ENCODE results near the gene APOL3.
"Not testable (repeated sequence)": the region's sequence is repeated elsewhere in the genome, so short reads cannot be mapped to it uniquely, and the experiment has no call there.

The APOL3 gene

DNA sequence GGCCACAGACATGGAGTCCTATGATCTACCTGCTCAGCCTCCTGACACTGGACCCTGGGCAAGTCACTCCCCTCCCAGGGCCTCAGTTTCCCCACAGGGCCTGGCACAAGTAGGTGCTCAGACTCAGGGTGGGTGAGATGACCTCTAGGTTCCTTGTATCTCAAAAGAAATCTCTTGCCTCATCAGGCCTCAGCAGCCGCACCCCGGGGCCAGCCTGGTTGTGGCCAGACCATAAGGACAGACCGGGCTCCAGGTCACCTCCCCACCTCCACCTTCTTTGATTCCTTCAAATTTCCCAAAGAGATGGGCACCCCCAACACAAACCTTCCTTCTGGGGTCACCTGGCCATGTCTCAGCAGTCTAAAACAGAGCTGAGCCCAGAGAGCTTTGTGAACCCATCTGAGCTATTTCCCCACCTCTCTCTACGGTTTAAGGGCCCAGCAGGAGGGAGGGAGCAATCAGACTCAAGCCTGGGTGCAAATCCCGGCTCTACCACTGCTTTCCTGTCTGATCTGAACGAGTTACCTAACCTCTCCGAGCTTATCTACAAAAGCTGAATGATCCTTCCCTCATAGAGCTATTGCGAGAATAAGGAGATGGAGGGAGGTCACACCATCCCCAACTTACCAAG, 43.6 kb upstream of the APOL3 start:
- H3K4me3 ChIP-seq (ENCODE audit: low read depth, low read length): no peak overlapping the region
- in situ Hi-C loops (cut with HindIII; ENCODE audit: low sequenced_read_pairs): no loop called here
- TF ChIP-seq, protein P1, sequence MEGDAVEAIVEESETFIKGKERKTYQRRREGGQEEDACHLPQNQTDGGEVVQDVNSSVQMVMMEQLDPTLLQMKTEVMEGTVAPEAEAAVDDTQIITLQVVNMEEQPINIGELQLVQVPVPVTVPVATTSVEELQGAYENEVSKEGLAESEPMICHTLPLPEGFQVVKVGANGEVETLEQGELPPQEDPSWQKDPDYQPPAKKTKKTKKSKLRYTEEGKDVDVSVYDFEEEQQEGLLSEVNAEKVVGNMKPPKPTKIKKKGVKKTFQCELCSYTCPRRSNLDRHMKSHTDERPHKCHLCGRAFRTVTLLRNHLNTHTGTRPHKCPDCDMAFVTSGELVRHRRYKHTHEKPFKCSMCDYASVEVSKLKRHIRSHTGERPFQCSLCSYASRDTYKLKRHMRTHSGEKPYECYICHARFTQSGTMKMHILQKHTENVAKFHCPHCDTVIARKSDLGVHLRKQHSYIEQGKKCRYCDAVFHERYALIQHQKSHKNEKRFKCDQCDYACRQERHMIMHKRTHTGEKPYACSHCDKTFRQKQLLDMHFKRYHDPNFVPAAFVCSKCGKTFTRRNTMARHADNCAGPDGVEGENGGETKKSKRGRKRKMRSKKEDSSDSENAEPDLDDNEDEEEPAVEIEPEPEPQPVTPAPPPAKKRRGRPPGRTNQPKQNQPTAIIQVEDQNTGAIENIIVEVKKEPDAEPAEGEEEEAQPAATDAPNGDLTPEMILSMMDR (IDR thresholded peaks at IDR 0.05; ENCODE audit: low read depth, low read length): no peak
- DNase-seq (ENCODE audit: low read depth, low spot score): no peak

DNA sequence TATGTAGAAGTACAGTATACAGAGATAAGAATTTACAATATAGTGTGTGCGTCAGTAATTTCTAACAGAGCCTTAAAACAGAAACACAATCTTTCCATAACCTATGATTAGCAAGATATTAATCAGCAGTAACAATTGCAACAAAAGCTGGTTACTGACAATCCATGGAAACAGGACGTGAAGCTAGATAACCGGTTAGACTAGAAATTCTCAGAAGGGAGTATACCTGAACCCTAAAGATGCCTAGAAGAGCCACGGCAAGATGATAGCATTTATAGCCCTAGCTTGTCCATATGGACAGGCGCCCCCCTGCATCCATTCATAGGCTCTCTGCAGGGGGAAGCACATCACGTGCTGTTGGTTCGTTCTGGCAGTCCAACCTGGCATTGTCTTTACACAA, 42.9 kb upstream of the APOL3 start:
- in situ Hi-C loops (cut with HindIII; ENCODE audit: low sequenced_read_pairs); DNase-seq (ENCODE audit: low read depth, low spot score): not testable (repeated sequence)

DNA sequence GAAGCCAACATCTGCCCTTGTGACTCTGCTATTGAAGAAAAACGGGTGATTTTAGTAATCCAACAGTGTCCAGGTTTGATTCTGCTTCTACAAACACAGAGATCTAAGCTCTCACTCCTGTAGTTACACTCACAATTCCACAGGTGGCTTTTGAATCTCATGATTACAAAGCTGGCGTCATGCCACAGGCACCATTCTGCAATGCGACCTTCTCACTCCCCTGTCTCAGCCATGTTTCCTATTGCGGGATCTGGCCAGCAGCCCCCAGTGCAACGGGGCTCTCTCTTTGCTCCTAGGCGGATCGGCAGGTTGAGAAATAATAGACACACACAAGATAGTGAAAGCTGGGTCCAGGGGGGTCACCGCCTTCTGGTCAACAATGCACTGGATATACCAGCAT, 42.4 kb upstream of the APOL3 start:
- DNase-seq (ENCODE audit: low read depth, low spot score); in situ Hi-C loops (cut with HindIII; ENCODE audit: low sequenced_read_pairs); H3K4me3 ChIP-seq (ENCODE audit: low read depth, low read length): not testable (repeated sequence)

More for the DNA sequence above, 42.9 kb upstream of the APOL3 start:
- H3K4me3 ChIP-seq (ENCODE audit: low read depth, low read length): not testable (repeated sequence)

DNA sequence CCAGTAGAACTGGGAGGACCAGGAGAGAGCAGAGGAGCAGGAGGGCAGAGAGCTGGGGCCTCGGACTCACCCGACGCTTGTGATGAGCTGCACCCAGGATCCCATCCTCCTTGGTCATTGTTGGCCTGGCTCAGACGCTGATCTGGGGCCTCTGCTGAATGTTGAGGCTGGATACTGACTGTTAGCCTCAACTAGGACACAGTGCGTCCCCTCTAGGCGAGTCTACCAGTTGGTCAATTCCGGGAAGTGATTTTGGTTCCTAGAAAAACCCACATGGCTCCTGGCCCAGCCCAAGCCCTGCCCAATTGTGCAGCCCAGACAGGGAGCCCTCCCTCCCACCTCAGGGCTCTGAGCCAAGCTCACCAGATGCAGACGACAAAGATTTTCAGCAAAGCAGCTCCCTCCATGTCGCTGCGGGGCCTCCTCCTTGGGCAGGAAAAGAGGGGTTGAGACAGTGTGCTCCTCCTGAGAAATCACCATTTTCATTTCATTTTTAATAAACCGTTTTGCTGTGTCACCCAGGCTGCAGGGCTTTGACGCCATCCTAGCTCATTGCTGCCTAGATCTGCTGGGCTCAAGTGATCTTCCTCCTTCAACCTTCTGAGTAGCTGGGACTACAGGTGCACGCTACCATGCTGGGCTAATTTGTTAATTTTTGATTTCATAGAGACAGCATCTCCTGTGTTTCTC, 41.2 kb upstream of the APOL3 start, which contains the start of gene APOL4:
Gene APOL4, minus strand, starts transcription at position 180 of the 690 bp plus-strand sequence. Its CDS starts 75 bp downstream, at position 105.
- no peak within 1 kb of the TSS for H3K4me3 ChIP-seq (ENCODE audit: low read depth, low read length)
- no peak for DNase-seq (ENCODE audit: low read depth, low spot score)
- in situ Hi-C loops (cut with HindIII; ENCODE audit: low sequenced_read_pairs): no loop called here
- TF ChIP-seq, protein P1 (IDR thresholded peaks at IDR 0.05; ENCODE audit: low read depth, low read length): no peak

DNA sequence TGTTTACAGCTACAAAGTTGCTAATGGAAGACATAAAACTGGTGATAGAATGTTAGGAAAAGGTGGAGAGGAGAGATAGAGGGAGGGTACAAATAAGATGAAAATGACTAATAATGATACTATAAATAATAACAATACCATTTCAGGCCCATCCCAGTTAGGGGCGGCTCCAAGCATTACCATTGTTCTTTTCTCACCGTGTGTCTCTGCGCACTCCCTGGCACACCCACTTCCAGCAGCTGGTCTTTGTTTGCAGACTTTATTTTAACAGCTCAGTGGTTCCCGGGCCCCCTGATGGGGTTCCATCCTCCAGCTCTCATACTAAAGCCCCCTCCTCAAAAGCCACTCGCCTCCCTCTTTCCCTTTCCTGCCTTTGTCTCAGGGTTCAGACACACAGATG, 40.5 kb upstream of the APOL3 start:
- in situ Hi-C loops (cut with HindIII; ENCODE audit: low sequenced_read_pairs); H3K4me3 ChIP-seq (ENCODE audit: low read depth, low read length): not testable (repeated sequence)

DNA sequence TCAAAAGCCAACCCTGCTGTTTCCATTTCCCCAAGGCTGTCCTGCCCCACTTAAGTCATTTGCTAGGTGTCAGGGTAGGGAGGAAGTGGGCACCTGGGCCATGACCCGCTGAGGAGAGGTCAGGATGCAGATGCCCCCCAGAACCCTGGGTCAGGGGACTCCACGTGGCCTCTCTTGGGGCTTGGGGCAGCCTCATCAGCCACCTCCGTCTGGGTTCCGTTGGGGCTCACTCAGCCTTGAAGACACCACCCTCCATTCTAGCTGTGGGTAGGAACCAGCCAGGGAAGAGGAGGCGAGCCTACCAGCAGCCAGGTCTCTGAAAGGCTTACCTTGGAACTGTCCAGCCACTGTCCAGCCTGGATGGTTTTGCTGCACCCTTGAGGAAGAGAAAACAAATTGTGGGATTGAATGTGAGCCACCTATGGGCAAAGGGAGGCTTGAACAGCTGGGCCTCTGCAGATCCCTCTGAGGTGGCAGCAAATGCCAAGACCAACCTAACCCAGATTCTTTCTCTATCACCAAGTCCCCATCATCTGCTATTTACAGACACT, 38.5 kb upstream of the APOL3 start:
- TF ChIP-seq, protein P1 (IDR thresholded peaks at IDR 0.05; ENCODE audit: low read depth, low read length): no peak
- in situ Hi-C loops (cut with HindIII; ENCODE audit: low sequenced_read_pairs): no loop called here
- no peak overlapping the region for H3K4me3 ChIP-seq (ENCODE audit: low read depth, low read length)
- no peak for DNase-seq (ENCODE audit: low read depth, low spot score)

More for the DNA sequence above, 40.5 kb upstream of the APOL3 start:
- not testable (repeated sequence) for DNase-seq (ENCODE audit: low read depth, low spot score)

DNA sequence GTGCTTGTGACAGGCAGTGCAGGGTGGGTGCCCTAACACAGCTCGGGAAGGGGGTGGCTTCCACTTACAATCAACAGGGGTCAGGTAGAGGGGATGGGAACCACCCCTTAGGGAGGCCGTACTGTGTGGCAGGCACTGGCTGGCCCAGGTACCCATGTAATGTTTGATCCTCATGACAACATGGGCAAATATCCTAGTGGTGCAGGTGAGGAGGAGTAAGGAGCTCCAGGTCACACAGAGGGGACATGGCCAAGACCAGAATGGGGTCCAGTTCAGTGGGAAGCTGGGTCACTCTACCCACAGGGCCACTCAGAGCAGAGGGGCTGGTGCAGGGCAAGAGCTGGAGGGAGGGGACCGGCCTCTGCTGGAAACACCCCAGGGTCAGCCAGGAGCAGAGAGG, 38.0 kb upstream of the APOL3 start:
- TF ChIP-seq, protein P1 (IDR thresholded peaks at IDR 0.05; ENCODE audit: low read depth, low read length): no peak
- no peak for DNase-seq (ENCODE audit: low read depth, low spot score)
- H3K4me3 ChIP-seq (ENCODE audit: low read depth, low read length): no peak overlapping the region
- in situ Hi-C loops (cut with HindIII; ENCODE audit: low sequenced_read_pairs): no loop called here

DNA sequence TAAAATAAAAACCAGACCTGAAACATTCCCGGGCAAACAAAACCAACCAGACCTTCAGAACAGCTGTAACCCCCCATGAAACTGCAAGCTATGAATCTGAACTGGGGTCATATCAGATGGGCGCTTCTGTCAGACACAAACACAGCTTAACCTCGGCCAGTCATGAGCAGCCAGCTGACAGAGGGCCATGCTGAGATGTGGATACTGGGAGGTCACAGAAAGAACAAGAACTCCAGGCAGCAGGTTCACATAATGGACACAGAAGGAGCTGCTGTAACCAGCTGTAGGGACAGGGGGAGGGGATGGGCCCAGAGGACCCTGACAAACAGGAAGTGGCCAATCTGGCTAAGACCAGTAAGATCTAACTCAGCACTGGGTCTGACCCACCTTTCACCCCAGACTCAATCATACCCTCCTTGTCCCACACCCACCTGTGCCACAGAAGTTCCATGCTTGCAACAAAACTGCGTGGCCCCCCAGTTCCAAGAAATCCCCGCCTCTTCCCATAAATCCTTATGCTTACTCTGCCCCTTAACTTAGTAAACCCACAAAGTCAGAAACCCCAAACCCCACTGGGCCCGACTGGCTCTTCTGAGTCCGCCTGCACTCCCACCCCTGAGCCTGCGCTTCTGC, 37.1 kb upstream of the APOL3 start:
- TF ChIP-seq, protein P1 (IDR thresholded peaks at IDR 0.05; ENCODE audit: low read depth, low read length): no peak

More for the DNA sequence above, 37.1 kb upstream of the APOL3 start:
- in situ Hi-C loops (cut with HindIII; ENCODE audit: low sequenced_read_pairs): no loop called here
- DNase-seq (ENCODE audit: low read depth, low spot score): no peak
- H3K4me3 ChIP-seq (ENCODE audit: low read depth, low read length): no peak overlapping the region

All from astrocyte of the spinal cord (primary cell).